ENCODE data around the gene PAX7.

- TF ChIP-seq CTCF (IDR thresholded peaks at IDR 0.05) (no peak), POLR2A (IDR thresholded peaks at IDR 0.05) (no peak)
Measured at GRCh38 chr1:18796950-18797349, 166.3 kb downstream of the PAX7 start.
